Endothelial cell of umbilical vein (primary cell): ENCODE data around the gene LBX2. TPM values are rescaled to one million over a fixed set of nuclear protein-coding genes. Genes with fewer than 3 reads are reported as not detected.

Experiments
- BruUV-seq: library from RNA; stranded (reverse); fragments of 400-500 nt; replicated peaks from 2 replicates; lab custom pipeline; 2021; lab: Mats Ljungman, UMichigan
- CTCF ChIA-PET: fragments of 300-600, 350-600 bp; sonication (Branson Sonifier 250); formaldehyde crosslinking; loops from one replicate; lab custom pipeline; 2021; ENCODE audit warnings: antibody characterized with exemption, inconsistent platforms; lab: Charles Lee
- POLR2A ChIA-PET: fragments of 300-600, 350-600 bp; sonication (Branson Sonifier 250); formaldehyde crosslinking; loops from one replicate; lab custom pipeline; 2021; ENCODE audit warnings: antibody characterized with exemption, inconsistent platforms; lab: Charles Lee
- DNase-seq: peaks from one replicate; pipeline ENCODE4 v3.0.0-alpha.2; 2011; ENCODE audit warnings: low read depth, low spot score
- FAIRE-seq: peaks from 2 replicates; lab custom pipeline; 2011; peaks lifted over from hg19 to GRCh38; lab: Jason Lieb, UNC
- H2AFZ ChIP-seq: 2 replicates; pipeline ENCODE4 v1.6.0; 2012; ENCODE audit warnings: low read depth, low read length, control low read depth, inconsistent platforms
- H3K27ac ChIP-seq: 2 replicates; pipeline ENCODE4 v1.5.1; 2011; ENCODE audit warnings: low read depth, mild to moderate bottlenecking, control low read depth, low read length, moderate library complexity; ENCODE audit not compliant: insufficient read depth
- H3K27me3 ChIP-seq, 2 experiments: 2 replicates each; pipeline versions ENCODE4 v1.6.0 to v1.6.1; 2011; ENCODE audit warnings: low read length in 2 of 2, mixed read lengths in 1 of 2; ENCODE audit not compliant: control insufficient read depth in 2 of 2, insufficient read depth in 2 of 2
- H3K36me3 ChIP-seq, 2 experiments: 2 replicates in 1 of 2; 3 replicates in 1 of 2; pipeline ENCODE4 v1.5.1; 2011; ENCODE audit warnings: low read length in 2 of 2, mild to moderate bottlenecking in 1 of 2, moderate library complexity in 1 of 2; ENCODE audit not compliant: control insufficient read depth in 2 of 2, insufficient read depth in 2 of 2; ENCODE audit errors: extremely low read depth in 1 of 2
- H3K4me1 ChIP-seq: 3 replicates; pipeline ENCODE4 v1.5.1; 2011; ENCODE audit warnings: mild to moderate bottlenecking, low read length; ENCODE audit not compliant: control insufficient read depth, insufficient read depth; ENCODE audit errors: extremely low read depth
- H3K4me2 ChIP-seq: 2 replicates; pipeline ENCODE4 v1.6.1; 2011; ENCODE audit warnings: low read length, control low read depth, mixed read lengths; ENCODE audit not compliant: insufficient read depth
- H3K4me3 ChIP-seq, 3 experiments: fragments of 200-600 bp in 1 of 3; sonication (generic), shearing (Covaris generic) in 1 of 3; replicated peaks in 1 of 3; 2 replicates each; pipeline ENCODE4 v1.5.1; 2011 to 2016; ENCODE audit warnings: control low read depth in 3 of 3, low read length in 3 of 3, mild to moderate bottlenecking in 2 of 3, inconsistent platforms in 1 of 3, low read depth in 1 of 3, moderate library complexity in 1 of 3; ENCODE audit not compliant: insufficient read depth in 1 of 3
- H3K79me2 ChIP-seq: 2 replicates; pipeline ENCODE4 v1.6.0; 2012; ENCODE audit warnings: low read length, inconsistent platforms; ENCODE audit not compliant: control insufficient read depth, insufficient read depth
- H3K9ac ChIP-seq: replicated peaks from 2 replicates; pipeline ENCODE3; 2011; ENCODE audit warnings: low read length, control low read depth; ENCODE audit not compliant: insufficient read depth; ENCODE audit errors: extremely low read depth
- H3K9me1 ChIP-seq: replicated peaks from 3 replicates; pipeline ENCODE4 v1.6.0; 2011; ENCODE audit warnings: mild to moderate bottlenecking, low read length; ENCODE audit not compliant: control insufficient read depth, insufficient read depth; ENCODE audit errors: extremely low read depth
- H3K9me3 ChIP-seq: replicated peaks from 2 replicates; pipeline ENCODE4 v1.5.1; 2012; ENCODE audit warnings: low read length, inconsistent platforms; ENCODE audit not compliant: control insufficient read depth, insufficient read depth
- H4K20me1 ChIP-seq: replicated peaks from 2 replicates; pipeline ENCODE3; 2011; ENCODE audit warnings: mild to moderate bottlenecking, low read length; ENCODE audit not compliant: control insufficient read depth, insufficient read depth; ENCODE audit errors: extremely low read depth
- CTCF ChIP-seq, 2 donors: IDR thresholded peaks; 1 replicate in 1 of 2; 2 replicates in 1 of 2; pipeline ENCODE4 v1.5.1; 2011; ENCODE audit warnings: low read length in 2 of 2, mild to moderate bottlenecking in 2 of 2, moderate library complexity in 2 of 2, control low read depth in 1 of 2, inconsistent platforms in 1 of 2, low read depth in 1 of 2; ENCODE audit not compliant: insufficient read depth in 1 of 2; ENCODE audit errors: extremely low read depth in 1 of 2
- EZH2 ChIP-seq: IDR thresholded peaks from 2 replicates; pipeline ENCODE4 v1.6.1; 2012; ENCODE audit warnings: borderline replicate concordance, low read depth, mild to moderate bottlenecking, moderate library complexity, low read length, inconsistent platforms; ENCODE audit not compliant: severe bottlenecking
- FOS ChIP-seq: IDR thresholded peaks from 2 replicates; pipeline ENCODE4 v1.6.1; 2011; ENCODE audit warnings: mild to moderate bottlenecking, low read length, moderate library complexity, borderline replicate concordance; ENCODE audit not compliant: insufficient read depth
- GATA2 ChIP-seq: IDR thresholded peaks from 2 replicates; pipeline ENCODE4 v1.7.0; 2011; ENCODE audit warnings: low read depth, mild to moderate bottlenecking, moderate library complexity, mixed read lengths, low read length; ENCODE audit not compliant: insufficient read length, insufficient read depth
- JUN ChIP-seq: IDR thresholded peaks from 2 replicates; pipeline ENCODE4 v1.6.1; 2011; ENCODE audit warnings: borderline replicate concordance, low read depth; ENCODE audit not compliant: insufficient read length, insufficient read depth
- MAX ChIP-seq: IDR thresholded peaks from 2 replicates; pipeline ENCODE4 v1.6.1; 2011; ENCODE audit not compliant: insufficient read depth, insufficient read length
- MYC ChIP-seq: IDR thresholded peaks from one replicate; pipeline ENCODE4 v1.6.1; 2011; ENCODE audit warnings: mild to moderate bottlenecking, low read depth, low read length
- POLR2A ChIP-seq: IDR thresholded peaks from 2 replicates; pipeline ENCODE4 v1.6.1; 2012; ENCODE audit warnings: low read depth, mild to moderate bottlenecking, control low read depth, low read length
- POLR2AphosphoS5 ChIP-seq: IDR thresholded peaks from 2 replicates; pipeline ENCODE4 v1.6.1; 2012; ENCODE audit warnings: low read depth, mild to moderate bottlenecking, control low read depth, low read length, moderate library complexity; ENCODE audit not compliant: insufficient read depth
- dilution Hi-C: fragments of 300-500 bp; cut with MboI; formaldehyde crosslinking; loops from one replicate; pipeline ENCODE4 v1.15.0; 2019; ENCODE audit warnings: low sequenced_read_pairs; ENCODE audit not compliant: extremely low pct_ligation_motif_present
- intact Hi-C: fragments of 100-400 bp; cut with micrococcal nuclease; formaldehyde crosslinking; loops from one replicate; pipeline ENCODE4 v1.10.0; 2022
- polyA plus RNA-seq, 4 experiments: library from polyadenylated mRNA; depleted of rRNA in 3 of 4; stranded (reverse) in 3 of 4; unstranded in 1 of 4; fragments of >200 nt; gene quantifications; 2 replicates each; pipeline versions ENCODE4 v1.2.1 to v1.2.3, GENCODE V29; 2011 to 2012; ENCODE audit warnings: missing spikeins in 1 of 4
- total RNA-seq: library from RNA; stranded (reverse); gene quantifications from 2 replicates; pipeline ENCODE4 v1.2.3, GENCODE V29; 2021

Gene LBX2
- total and polyA plus RNA-seq, 2 donors (not counting 3 experiments of a cell fraction or from before 2014, with no cell fraction given): 2.8 to 3.8 TPM

DNA sequence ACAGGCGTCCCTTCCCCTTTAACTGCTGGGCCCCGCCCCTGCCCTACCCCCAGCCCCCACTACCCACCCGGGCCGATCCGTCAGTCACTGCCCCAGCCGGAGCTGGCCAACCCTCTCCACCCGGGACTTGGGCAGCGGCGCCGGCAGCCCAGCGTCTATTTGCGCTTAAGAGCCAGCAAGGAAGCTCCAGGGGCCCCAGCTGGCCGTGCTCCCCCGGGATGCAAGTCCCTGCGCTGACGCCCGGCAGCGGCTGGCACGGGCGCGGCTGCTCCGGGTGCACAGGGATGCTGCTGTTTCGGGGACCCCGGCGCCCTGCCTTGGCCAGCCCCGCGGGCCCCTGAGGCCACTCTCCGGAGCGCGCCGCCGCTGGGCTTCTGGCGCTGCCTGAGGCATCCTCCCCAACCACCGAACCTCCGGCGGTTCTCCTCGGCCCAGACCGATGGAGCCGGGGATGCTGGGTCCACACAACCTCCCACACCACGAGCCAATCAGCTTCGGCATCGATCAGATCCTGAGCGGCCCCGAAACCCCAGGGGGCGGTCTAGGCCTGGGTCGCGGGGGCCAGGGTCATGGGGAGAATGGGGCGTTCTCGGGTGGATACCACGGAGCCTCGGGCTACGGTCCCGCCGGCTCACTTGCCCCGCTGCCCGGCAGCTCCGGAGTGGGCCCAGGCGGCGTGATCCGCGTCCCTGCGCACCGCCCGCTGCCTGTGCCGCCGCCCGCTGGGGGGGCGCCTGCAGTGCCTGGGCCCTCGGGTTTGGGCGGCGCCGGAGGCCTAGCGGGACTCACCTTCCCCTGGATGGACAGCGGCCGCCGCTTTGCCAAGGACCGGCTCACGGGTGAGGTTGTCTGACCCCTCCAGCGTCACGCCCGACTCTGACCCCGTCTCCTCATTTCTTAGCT lies 15.2 kb upstream of the LBX2 start, which contains the start of gene TLX2:
Gene TLX2, plus strand, starts transcription at position 83 of the 903 bp plus-strand sequence. Its CDS starts 357 bp downstream, at position 440.
- dilution Hi-C loops: no loop called here
- no peak for TF ChIP-seq JUN
- TF ChIP-seq FOS: no peak
- no peak for TF ChIP-seq EZH2
- TF ChIP-seq GATA2: no peak
- no peak for TF ChIP-seq MYC
- no peak for TF ChIP-seq POLR2A
- TF ChIP-seq MAX: no peak
- TF ChIP-seq CTCF (IDR thresholded peaks at IDR 0.05; ENCODE audit: extremely low read depth in 1 of 2, insufficient read depth in 1 of 2, low read depth in 1 of 2, low read length in 2 of 2): no peak
- no peak for TF ChIP-seq POLR2AphosphoS5
- Histone ChIP-seq H3K4me3 (no peak within 1 kb of the TSS), H2AFZ (no peak within 1 kb of the TSS), H3K4me2 (no peak within 1 kb of the TSS), H3K4me1 (peaks cover 7% of the 10 kb centered on the region), H3K9ac (no peak within 1 kb of the TSS), H3K9me1 (no peaks in the 10 kb centered on the region), H3K27ac (no peak within 1 kb of the TSS), H3K79me2 (no peaks in the 10 kb centered on the region), H3K9me3 (no peaks in the 10 kb centered on the region), H3K27me3 (peaks cover 87 to 98% of the 10 kb centered on the region in 2 experiments), H4K20me1 (no peaks in the 10 kb centered on the region), H3K36me3 (no peaks in the 10 kb centered on the region)
- POLR2A ChIA-PET: interaction anchor here (0.7 kb wide), 3 partner anchors 11 to 452 kb away, joined by 3 to 5 read pairs (median 4); partner anchors contain the start of gene DQX1
- no peak for FAIRE-seq
- intact Hi-C loops: no loop called here
- no peak for DNase-seq
- no TSS peak for BruUV-seq
- CTCF ChIA-PET: interaction anchor here (1.4 kb wide), 1 partner anchor 9 kb away, joined by 3 read pairs; no protein-coding TSS in a partner anchor
